HPDE6-E6E7 (cell line): Measurements from ENCODE around the gene SHLD3.
"Not testable (repeated sequence)": the region's sequence is repeated elsewhere in the genome, so short reads cannot be mapped to it uniquely, and the experiment has no call there.

Experiments
- DNase-seq: peaks from one replicate; pipeline ENCODE4 v3.0.0; 2011; ENCODE audit warnings: missing footprints; ENCODE audit errors: extremely low spot score

The SHLD3 gene

DNA sequence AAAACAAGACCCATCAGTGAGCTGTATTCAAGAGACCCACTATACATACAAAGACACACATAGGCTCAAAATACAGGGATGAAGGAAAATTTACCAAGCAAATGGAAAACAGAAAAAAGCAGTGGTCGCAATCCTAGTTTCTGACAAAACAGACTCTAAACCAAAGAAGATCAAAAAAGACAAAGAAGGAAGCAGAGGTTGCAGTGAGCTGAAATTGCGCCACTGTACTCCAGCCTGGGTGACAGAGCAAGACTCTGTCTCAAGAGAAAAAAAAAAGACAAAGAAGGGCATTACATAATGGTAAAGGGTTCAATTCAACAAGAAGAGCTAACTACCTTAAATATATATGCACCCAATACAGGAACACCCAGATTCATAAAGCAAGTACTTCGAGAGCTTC lies 51.2 kb downstream of the SHLD3 start:
- DNase-seq, result not testable (repeated sequence)
